ENCODE measurements around the gene FOXP1. TPM values are rescaled to one million over a fixed set of nuclear protein-coding genes. Genes with fewer than 3 reads are reported as not detected.

The FOXP1 gene
- total RNA-seq, 1 donor from 2014 or later, result 31.1 TPM

DNA sequence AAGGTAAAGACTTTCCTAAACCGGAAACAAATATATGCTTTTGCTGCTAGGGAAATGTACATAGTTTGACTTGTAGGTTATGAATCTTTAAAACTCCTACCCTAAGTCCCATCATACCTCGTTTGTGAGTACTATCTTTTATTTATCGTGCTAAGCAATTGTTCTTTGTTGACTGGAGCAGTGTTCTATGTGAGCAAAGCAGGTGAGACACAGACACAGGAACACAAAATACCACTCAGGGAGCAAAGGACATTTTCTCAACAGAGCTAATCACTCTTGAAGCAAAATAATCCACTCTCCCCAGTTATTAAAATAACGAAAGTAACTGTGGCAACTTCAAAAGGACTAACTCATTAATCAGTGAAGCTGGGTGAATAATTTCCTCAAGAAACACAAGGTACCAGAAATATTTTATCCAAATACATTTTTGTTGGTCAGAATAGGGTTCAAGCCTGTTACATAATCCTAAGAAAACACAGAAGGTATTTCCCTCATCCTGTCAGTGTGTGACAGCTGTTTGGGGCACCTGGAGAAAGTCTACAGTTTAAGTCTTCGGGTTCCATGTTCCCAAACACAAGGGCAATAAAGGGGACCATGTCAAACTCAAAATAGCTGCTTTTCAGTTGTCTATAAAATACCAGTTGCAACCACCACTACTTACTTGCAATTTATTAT is 407.7 kb downstream of the FOXP1 start:
- no peak overlapping the region for H3K4me3 Mint-ChIP-seq (ENCODE audit: unreplicated experiment)

DNA sequence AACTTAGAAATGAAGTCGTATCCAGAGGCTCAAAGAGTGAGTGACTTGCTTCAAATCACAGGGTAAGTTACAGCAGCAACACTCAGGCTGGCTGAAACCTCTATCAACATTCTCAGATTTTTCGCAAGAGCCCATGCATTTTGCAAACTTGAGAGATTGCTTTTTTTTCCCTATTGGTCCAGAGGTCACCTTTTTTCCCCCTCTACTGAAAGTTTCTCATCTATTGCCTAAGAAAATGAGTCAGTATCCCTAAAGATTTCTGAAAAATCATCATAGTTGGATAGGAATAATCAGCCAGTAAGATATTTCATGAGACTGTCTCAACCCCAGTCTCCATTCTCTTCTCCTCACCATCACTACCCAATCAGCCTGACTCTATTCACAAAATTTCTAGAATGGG is 410.6 kb downstream of the FOXP1 start:
- Mint-ChIP-seq H3K27ac (ENCODE audit: unreplicated experiment) (no peak overlapping the region), H3K27me3 (ENCODE audit: unreplicated experiment) (peaks cover 2% of the 10 kb centered on the region), H3K9me3 (ENCODE audit: unreplicated experiment) (no peaks in the 10 kb centered on the region), H3K4me1 (ENCODE audit: low read depth, unreplicated experiment) (peaks cover 28% of the 10 kb centered on the region), H3K4me3 (ENCODE audit: unreplicated experiment) (no peak overlapping the region), H3K36me3 (ENCODE audit: unreplicated experiment) (no peaks in the 10 kb centered on the region)
- DNase-seq, result no peak
- TF ChIP-seq, protein P1, sequence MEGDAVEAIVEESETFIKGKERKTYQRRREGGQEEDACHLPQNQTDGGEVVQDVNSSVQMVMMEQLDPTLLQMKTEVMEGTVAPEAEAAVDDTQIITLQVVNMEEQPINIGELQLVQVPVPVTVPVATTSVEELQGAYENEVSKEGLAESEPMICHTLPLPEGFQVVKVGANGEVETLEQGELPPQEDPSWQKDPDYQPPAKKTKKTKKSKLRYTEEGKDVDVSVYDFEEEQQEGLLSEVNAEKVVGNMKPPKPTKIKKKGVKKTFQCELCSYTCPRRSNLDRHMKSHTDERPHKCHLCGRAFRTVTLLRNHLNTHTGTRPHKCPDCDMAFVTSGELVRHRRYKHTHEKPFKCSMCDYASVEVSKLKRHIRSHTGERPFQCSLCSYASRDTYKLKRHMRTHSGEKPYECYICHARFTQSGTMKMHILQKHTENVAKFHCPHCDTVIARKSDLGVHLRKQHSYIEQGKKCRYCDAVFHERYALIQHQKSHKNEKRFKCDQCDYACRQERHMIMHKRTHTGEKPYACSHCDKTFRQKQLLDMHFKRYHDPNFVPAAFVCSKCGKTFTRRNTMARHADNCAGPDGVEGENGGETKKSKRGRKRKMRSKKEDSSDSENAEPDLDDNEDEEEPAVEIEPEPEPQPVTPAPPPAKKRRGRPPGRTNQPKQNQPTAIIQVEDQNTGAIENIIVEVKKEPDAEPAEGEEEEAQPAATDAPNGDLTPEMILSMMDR (IDR thresholded peaks at IDR 0.05; ENCODE audit: partially characterized antibody, unreplicated experiment), result no peak

More for the DNA sequence above, 407.7 kb downstream of the FOXP1 start:
- no peaks in the 10 kb centered on the region for H3K36me3 Mint-ChIP-seq (ENCODE audit: unreplicated experiment)
- TF ChIP-seq, protein P1 (IDR thresholded peaks at IDR 0.05; ENCODE audit: partially characterized antibody, unreplicated experiment), result no peak
- H3K9me3 Mint-ChIP-seq (ENCODE audit: unreplicated experiment), result no peaks in the 10 kb centered on the region
- DNase-seq, result no peak
- H3K4me1 Mint-ChIP-seq (ENCODE audit: low read depth, unreplicated experiment), result peaks cover 7% of the 10 kb centered on the region
- H3K27me3 Mint-ChIP-seq (ENCODE audit: unreplicated experiment), result peaks cover 2% of the 10 kb centered on the region
- no peak overlapping the region for H3K27ac Mint-ChIP-seq (ENCODE audit: unreplicated experiment)

DNA sequence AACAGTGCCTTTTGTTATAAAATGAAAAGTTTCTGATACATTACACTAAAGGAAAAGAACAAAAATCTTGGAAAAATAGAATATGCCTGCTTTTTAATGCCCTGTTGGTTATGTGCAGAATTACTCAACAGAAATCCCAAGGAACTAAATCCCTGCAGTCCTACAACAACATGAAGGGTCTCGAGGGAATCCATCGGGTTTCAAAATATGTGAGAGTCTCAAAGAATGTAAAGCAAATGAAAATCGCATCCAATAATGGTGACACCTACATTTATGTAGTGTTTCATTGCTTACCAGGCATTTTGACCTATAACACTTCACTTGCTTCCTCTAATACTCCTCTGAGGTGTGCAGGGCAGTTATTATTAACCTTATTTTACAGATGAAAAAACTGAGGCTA is 411.3 kb downstream of the FOXP1 start:
- Mint-ChIP-seq H3K27ac (ENCODE audit: unreplicated experiment) (no peak overlapping the region), H3K4me3 (ENCODE audit: unreplicated experiment) (no peak overlapping the region), H3K27me3 (ENCODE audit: unreplicated experiment) (peaks cover 2% of the 10 kb centered on the region), H3K9me3 (ENCODE audit: unreplicated experiment) (no peaks in the 10 kb centered on the region), H3K36me3 (ENCODE audit: unreplicated experiment) (no peaks in the 10 kb centered on the region), H3K4me1 (ENCODE audit: low read depth, unreplicated experiment) (peaks cover 28% of the 10 kb centered on the region)
- TF ChIP-seq, protein P1 (IDR thresholded peaks at IDR 0.05; ENCODE audit: partially characterized antibody, unreplicated experiment), result no peak
- no peak for DNase-seq

DNA sequence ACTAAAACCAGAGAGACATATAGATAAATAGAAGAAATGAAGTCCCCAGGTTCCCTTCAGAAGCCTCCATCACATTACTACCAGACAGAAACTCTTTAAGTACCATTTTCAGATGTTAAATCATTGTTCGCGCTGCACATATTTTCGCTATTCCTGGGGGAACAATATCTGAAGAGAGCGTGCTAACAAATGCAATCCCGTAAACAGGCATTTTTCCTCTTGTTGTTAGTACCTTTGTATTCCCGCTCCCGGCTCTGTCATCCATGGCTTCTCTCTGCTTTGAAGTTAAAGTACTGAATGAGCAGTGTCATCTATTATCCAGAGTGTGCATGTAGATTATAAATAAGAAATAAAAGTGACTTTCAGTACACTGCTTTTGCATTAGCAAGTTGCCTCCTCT is 412.3 kb downstream of the FOXP1 start:
- Mint-ChIP-seq H3K27me3 (ENCODE audit: unreplicated experiment) (peaks cover 2% of the 10 kb centered on the region), H3K4me1 (ENCODE audit: low read depth, unreplicated experiment) (peaks cover 32% of the 10 kb centered on the region), H3K4me3 (ENCODE audit: unreplicated experiment) (no peak overlapping the region)

DNA sequence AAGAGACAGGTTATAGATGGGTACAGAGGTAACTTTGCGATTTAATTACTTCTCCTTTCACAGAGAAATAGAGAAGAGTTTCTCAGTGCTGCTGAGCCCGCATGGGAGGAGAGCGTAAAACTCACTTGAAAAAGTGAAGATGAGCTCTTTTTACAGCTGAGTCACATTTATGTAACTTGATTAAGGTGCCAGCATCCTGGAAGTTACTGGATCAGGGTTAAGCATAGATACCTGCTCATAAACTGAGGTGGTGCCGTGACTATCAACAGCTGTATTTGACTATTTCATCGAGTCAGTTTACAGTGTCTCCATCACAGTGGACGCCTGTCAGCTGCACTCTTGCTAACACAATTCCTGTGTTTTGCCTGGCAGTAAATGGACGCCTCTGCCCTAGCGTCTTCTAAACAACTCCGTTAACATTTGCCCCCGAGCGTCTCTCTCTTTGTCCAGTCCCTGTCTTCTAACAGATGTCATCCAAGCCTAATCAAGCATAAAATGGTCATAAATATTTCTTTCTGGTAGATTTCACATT is 414.6 kb downstream of the FOXP1 start:
- peak; percentile 28 for DNase-seq
- H3K9me3 Mint-ChIP-seq (ENCODE audit: unreplicated experiment), result no peaks in the 10 kb centered on the region
- H3K27me3 Mint-ChIP-seq (ENCODE audit: unreplicated experiment), result no peaks in the 10 kb centered on the region
- H3K4me3 Mint-ChIP-seq (ENCODE audit: unreplicated experiment), result no peak overlapping the region
- TF ChIP-seq, protein P1 (IDR thresholded peaks at IDR 0.05; ENCODE audit: partially characterized antibody, unreplicated experiment), result no peak
- peak overlapping the region; percentile 49 for H3K27ac Mint-ChIP-seq (ENCODE audit: unreplicated experiment)
- no peaks in the 10 kb centered on the region for H3K36me3 Mint-ChIP-seq (ENCODE audit: unreplicated experiment)
- peaks cover 32% of the 10 kb centered on the region for H3K4me1 Mint-ChIP-seq (ENCODE audit: low read depth, unreplicated experiment)

More for the DNA sequence above, 412.3 kb downstream of the FOXP1 start:
- TF ChIP-seq, protein P1 (IDR thresholded peaks at IDR 0.05; ENCODE audit: partially characterized antibody, unreplicated experiment), result no peak
- H3K36me3 Mint-ChIP-seq (ENCODE audit: unreplicated experiment), result no peaks in the 10 kb centered on the region
- H3K9me3 Mint-ChIP-seq (ENCODE audit: unreplicated experiment), result no peaks in the 10 kb centered on the region
- no peak overlapping the region for H3K27ac Mint-ChIP-seq (ENCODE audit: unreplicated experiment)
- no peak for DNase-seq

Measured in glutamatergic neuron (in vitro differentiated cells).